Measurements from ENCODE around the gene CSAD.

DNA sequence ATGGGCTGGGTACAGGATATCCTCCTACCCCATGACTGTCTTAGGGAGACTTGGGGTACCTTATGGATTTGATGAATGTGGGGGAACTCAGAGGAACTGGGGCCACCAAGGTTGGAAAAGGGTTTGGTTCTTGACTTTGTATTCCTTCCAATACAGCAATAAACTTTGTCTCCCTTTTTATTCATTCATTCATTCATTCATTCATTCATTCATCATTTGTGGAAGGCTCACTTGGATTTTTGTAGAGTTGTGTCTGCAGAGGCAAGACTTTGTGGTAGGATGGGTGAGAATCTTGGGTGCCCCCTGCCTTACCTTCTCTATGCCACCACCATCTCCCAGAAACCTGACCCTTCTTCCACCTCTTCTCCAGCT, 56.4 kb downstream of the CSAD start:
- TF ChIP-seq EZH2 (optimal IDR thresholded peaks at IDR 0.05; ENCODE audit: low read depth, low read length), result no peak
- TF ChIP-seq, protein P1, sequence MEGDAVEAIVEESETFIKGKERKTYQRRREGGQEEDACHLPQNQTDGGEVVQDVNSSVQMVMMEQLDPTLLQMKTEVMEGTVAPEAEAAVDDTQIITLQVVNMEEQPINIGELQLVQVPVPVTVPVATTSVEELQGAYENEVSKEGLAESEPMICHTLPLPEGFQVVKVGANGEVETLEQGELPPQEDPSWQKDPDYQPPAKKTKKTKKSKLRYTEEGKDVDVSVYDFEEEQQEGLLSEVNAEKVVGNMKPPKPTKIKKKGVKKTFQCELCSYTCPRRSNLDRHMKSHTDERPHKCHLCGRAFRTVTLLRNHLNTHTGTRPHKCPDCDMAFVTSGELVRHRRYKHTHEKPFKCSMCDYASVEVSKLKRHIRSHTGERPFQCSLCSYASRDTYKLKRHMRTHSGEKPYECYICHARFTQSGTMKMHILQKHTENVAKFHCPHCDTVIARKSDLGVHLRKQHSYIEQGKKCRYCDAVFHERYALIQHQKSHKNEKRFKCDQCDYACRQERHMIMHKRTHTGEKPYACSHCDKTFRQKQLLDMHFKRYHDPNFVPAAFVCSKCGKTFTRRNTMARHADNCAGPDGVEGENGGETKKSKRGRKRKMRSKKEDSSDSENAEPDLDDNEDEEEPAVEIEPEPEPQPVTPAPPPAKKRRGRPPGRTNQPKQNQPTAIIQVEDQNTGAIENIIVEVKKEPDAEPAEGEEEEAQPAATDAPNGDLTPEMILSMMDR (IDR thresholded peaks at IDR 0.05; ENCODE audit: low read length), result no peak
- TF ChIP-seq EZH2phosphoT487 (IDR thresholded peaks at IDR 0.05; ENCODE audit: low read length), result no peak

Data from MM.1S (cell line).